K562 treated with DMSO at 1 percent for 24 hours (cell line): ENCODE results near the gene GALC. TPM values are rescaled to one million over a fixed set of nuclear protein-coding genes. Genes with fewer than 3 reads are reported as not detected.

Experiments used
- total RNA-seq: library from RNA; unstranded; fragments of 300-600 nt; gene quantifications from 2 replicates; pipeline ENCODE4 v1.2.3, GENCODE V29; 2022; ENCODE audit warnings: low read depth; ENCODE audit not compliant: insufficient read depth

GALC gene
- 7.7 and 9.2 TPM in 2 replicates for total RNA-seq

DNA sequence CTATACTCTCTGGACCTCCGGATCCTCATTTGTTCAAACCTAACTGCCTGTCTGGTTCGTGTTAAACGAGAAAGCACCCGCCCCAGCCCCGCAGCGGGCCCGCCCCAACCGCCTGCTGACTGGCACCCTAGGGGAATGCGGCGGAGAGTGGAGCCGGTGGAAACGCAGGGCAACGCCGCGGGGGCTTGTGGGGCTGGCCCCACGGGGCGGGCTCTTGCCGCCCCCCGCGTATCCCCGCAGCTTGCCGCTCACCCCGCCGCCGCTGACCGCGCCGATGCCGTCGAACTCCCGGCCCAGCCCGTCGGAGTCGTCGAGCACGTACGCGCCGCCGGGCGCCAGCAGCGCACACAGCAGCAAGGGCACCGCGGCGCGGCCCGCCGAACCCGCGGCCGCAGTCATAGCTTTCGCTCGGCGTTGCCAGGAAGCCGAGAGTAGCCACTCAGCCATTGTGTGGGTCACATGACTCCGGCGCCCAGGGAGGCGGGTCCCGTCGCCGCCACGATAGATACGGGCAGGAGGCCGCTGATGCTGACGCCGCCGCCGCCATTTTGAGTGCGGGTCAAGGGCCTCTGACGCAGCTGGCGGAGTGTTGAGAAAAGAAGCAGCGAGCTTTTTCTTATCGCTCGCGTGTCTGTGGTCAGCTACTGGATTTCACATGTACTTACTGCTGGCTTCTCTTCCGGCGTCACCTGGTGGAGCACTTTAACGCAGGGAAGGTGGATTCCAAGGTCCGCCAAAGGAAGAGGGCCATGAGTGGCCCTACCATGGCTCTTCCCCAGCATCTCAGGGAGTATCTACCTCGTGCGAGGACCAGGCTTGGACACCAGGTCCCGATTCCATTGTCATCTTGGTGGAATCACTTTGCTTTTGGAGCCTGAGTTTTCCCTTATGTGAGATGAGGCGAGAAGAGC is at the start of gene GALC:
GALC (minus strand) TSS at position 465 of the 911 bp plus-strand sequence; CDS start at position 447, 18 bp downstream.

DNA sequence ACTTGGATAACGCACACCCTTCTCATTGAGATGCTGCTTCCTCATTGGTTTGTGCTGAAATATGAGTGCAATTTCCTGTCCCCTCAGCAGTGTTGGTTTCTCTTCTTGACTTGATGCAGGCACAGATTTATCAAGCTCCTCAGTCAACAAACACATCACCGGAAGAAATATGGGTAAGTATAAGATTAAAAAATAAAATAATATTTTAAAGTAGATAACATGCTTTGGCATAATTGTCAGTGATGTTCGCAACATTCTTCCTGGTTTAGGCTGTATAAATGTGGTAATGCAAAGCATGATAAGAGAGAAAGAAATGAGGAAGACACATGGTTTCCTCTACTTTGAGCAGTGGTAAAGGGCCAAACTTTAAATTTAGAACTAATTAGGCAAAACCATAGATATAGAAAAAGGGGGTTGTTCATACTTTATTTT is 12.1 kb upstream of the GALC start, which contains the start of gene GPR65:
GPR65 (plus strand) TSS at position 86 of the 432 bp plus-strand sequence. CDS start 5,713 bp downstream, outside the sequence.

Other genes starting within 250 kb of the GALC start
- gene GPR65, start 12.0 kb upstream of the GALC start, total RNA-seq: 0.05 TPM in 1 of 2 replicates, not detected in the other